ENCODE results near the gene TRMT112.
A peak's percentile ranks its signal among the peaks of the same experiment; 100 is the strongest.
"Not testable (repeated sequence)": the region's sequence is repeated elsewhere in the genome, so short reads cannot be mapped to it uniquely, and the experiment has no call there.

The TRMT112 gene

DNA sequence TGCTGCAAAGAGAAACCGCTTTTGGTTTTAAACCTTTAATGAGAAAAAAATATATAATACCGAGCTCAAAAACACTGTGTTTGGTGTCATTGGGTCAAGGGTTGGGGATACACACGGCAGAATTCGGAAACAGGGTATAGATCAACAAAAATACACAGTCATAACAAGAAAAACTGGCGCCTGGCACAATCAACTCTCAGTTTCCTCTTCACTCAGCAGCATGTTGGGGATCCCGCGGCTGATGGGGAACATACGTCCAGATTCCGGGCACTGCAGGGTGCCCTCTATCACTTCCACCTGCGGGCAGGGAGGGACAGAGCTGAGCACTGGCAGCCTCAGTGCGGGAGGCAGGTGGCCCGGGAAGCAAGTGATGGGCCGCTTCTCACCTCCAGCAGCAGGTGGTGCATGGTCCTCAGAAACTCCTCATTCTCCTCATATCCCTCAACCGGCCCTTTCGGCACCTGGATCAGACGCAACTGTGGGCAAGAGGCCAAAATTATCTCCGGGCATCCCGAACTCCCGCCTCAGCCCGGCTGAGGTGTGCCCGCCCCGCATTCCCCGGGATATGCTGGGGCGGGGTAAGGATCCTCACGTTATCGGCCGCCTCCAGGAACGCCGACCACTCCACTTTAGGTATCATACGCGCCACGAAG is 561 bp downstream of the TRMT112 start:
- Mint-ChIP-seq H3K4me3 (peak overlapping the region; percentile 94), H3K27me3 (ENCODE audit: low read depth, poor library complexity) (no peaks in the 10 kb centered on the region), H3K4me1 (peaks cover 32% of the 10 kb centered on the region), H3K9me3 (no peaks in the 10 kb centered on the region), H3K36me3 (ENCODE audit: low read depth) (peaks cover 16% of the 10 kb centered on the region), H3K27ac (peak overlapping the region; percentile 100)
- TF ChIP-seq CTCF (IDR thresholded peaks at IDR 0.05), result no peak
- no peak for DNase-seq

DNA sequence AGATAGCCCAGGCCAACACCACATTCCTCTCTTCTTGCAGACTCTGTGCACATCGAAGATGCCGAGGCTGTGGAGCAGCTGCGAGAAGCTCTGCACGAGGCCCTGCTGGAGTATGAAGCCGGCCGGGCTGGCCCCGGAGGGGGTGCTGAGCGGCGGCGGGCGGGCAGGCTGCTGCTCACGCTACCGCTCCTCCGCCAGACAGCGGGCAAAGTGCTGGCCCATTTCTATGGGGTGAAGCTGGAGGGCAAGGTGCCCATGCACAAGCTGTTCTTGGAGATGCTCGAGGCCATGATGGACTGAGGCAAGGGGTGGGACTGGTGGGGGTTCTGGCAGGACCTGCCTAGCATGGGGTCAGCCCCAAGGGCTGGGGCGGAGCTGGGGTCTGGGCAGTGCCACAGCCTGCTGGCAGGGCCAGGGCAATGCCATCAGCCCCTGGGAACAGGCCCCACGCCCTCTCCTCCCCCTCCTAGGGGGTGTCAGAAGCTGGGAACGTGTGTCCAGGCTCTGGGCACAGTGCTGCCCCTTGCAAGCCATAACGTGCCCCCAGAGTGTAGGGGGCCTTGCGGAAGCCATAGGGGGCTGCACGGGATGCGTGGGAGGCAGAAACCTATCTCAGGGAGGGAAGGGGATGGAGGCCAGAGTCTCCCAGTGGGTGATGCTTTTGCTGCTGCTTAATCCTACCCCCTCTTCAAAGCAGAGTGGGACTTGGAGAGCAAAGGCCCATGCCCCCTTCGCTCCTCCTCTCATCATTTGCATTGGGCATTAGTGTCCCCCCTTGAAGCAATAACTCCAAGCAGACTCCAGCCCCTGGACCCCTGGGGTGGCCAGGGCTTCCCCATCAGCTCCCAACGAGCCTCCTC is 1.5 kb downstream of the TRMT112 start:
- H3K9me3 Mint-ChIP-seq; H3K27me3 Mint-ChIP-seq (ENCODE audit: low read depth, poor library complexity); DNase-seq; H3K27ac Mint-ChIP-seq: not testable (repeated sequence)
- Mint-ChIP-seq H3K4me3 (peak overlapping the region; percentile 94), H3K36me3 (ENCODE audit: low read depth) (peaks cover 13% of the 10 kb centered on the region), H3K4me1 (peaks cover 25% of the 10 kb centered on the region)

DNA sequence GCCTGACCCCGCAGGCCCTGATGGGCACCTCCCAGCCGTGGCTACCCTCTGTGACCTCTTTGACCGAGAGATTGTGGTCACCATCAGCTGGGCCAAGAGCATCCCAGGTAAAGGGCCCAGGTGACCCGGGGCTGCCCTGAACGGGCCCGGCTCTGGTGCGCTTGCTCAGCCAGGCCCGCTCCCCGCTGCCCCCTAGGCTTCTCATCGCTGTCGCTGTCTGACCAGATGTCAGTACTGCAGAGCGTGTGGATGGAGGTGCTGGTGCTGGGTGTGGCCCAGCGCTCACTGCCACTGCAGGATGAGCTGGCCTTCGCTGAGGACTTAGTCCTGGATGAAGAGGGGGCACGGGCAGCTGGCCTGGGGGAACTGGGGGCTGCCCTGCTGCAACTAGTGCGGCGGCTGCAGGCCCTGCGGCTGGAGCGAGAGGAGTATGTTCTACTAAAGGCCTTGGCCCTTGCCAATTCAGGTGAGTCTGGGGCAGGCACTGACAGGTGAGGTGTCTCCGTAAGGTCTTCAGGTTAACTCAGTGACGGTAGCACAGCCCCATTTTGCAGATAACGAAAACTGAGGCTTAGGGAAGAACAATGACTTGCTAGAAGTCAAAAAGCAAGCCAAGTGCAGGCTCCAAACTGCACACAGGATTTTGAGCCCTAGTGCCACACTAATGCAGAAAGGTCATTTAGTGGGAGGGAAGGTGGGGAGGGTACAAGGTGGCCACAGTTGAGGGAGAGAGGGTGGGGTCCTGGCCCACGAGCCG is 2.4 kb downstream of the TRMT112 start:
- Mint-ChIP-seq H3K4me1 (peaks cover 23% of the 10 kb centered on the region), H3K9me3 (no peaks in the 10 kb centered on the region), H3K4me3 (peak overlapping the region; percentile 48), H3K36me3 (ENCODE audit: low read depth) (peaks cover 5% of the 10 kb centered on the region), H3K27me3 (ENCODE audit: low read depth, poor library complexity) (no peaks in the 10 kb centered on the region), H3K27ac (peak overlapping the region; percentile 83)
- TF ChIP-seq CTCF (IDR thresholded peaks at IDR 0.05), result no peak
- DNase-seq, result no peak

GRCh38 chr11:64314146-64314804 is 3.1 kb downstream of the TRMT112 start:
- H3K27ac Mint-ChIP-seq, result peak overlapping the region; percentile 83
- H3K9me3 Mint-ChIP-seq, result no peaks in the 10 kb centered on the region
- H3K27me3 Mint-ChIP-seq (ENCODE audit: low read depth, poor library complexity), result no peaks in the 10 kb centered on the region
- TF ChIP-seq CTCF (IDR thresholded peaks at IDR 0.05), result peak; percentile 7
- no peak for DNase-seq
- H3K4me3 Mint-ChIP-seq, result no peak overlapping the region
- peaks cover 5% of the 10 kb centered on the region for H3K36me3 Mint-ChIP-seq (ENCODE audit: low read depth)
- H3K4me1 Mint-ChIP-seq, result peaks cover 18% of the 10 kb centered on the region

DNA sequence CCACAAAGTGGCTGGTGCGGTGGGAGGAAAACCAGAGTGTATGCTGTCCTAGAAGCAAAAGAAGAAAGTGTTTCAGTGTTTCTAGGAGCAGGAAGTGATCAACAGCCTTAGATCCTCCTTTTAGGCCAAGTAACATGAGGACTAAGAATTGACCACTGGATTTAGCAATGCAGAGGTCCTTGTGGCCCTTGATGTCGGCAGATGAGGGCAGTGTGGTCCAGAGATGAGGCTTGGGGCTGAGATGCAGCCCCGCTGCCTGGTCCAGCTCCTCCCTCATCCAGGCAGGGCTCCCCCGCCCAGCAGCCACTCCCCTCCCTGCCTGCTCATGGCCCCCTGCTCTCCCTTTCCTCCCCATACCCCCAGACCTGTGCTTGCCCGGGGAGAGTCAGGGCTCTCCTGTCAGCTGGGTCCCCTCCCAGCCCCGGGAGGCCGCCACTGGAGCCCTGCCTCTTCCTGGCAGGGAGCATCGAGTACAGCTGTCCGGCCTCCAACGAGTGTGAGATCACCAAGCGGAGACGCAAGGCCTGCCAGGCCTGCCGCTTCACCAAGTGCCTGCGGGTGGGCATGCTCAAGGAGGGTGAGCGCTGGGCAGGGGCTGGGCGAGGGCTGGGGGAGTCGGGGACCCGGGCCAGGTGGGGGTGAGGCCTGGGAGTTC is 3.7 kb downstream of the TRMT112 start:
- H3K4me1 Mint-ChIP-seq, result peaks cover 12% of the 10 kb centered on the region
- H3K4me3 Mint-ChIP-seq, result no peak overlapping the region
- TF ChIP-seq CTCF (IDR thresholded peaks at IDR 0.05), result no peak
- peaks cover 5% of the 10 kb centered on the region for H3K36me3 Mint-ChIP-seq (ENCODE audit: low read depth)
- H3K9me3 Mint-ChIP-seq, result no peaks in the 10 kb centered on the region
- no peak for DNase-seq
- H3K27ac Mint-ChIP-seq, result peak overlapping the region; percentile 95
- H3K27me3 Mint-ChIP-seq (ENCODE audit: low read depth, poor library complexity), result no peaks in the 10 kb centered on the region
